Measurements from ENCODE around the gene JPH2. TPM values are rescaled to one million over a fixed set of nuclear protein-coding genes. Genes with fewer than 3 reads are reported as not detected.

The JPH2 gene
- total RNA-seq, 1 experiment from 2014 or later: 0.81 TPM

- POLR2A ChIA-PET: no interaction called here
- Mint-ChIP-seq H3K9me3 (no peaks in the 10 kb centered on the region), H3K36me3 (no peaks in the 10 kb centered on the region), H3K27me3 (ENCODE audit: low read depth) (no peaks in the 10 kb centered on the region), H3K4me3 (no peak overlapping the region), H3K27ac (peak overlapping the region; percentile 77; the same call in 1 of the 2 replicates), H3K4me1 (no peaks in the 10 kb centered on the region)
- DNase-seq (ENCODE audit: low spot score) (no peak), ATAC-seq (peak; percentile 50)
- CTCF ChIA-PET: interaction anchor here (1.0 kb wide), 1 partner anchor 13 kb away, joined by 3 read pairs; no protein-coding TSS in a partner anchor
- no peak for TF ChIP-seq MYBL2 (CRISPR knock-in tag; IDR thresholded peaks at IDR 0.05)
- TF ChIP-seq ZNF317 (CRISPR knock-in tag; IDR thresholded peaks at IDR 0.05; ENCODE audit: borderline replicate concordance, low read depth): no peak
- no peak for TF ChIP-seq EMX1 (CRISPR knock-in tag; IDR thresholded peaks at IDR 0.05)
- TF ChIP-seq CTCF (IDR thresholded peaks at IDR 0.05): 0 out of 2 replicates have a peak, but pooled peaks have one; percentile 37
Measured at GRCh38 chr20:44092551-44093248, 94.3 kb downstream of the JPH2 start.

DNA sequence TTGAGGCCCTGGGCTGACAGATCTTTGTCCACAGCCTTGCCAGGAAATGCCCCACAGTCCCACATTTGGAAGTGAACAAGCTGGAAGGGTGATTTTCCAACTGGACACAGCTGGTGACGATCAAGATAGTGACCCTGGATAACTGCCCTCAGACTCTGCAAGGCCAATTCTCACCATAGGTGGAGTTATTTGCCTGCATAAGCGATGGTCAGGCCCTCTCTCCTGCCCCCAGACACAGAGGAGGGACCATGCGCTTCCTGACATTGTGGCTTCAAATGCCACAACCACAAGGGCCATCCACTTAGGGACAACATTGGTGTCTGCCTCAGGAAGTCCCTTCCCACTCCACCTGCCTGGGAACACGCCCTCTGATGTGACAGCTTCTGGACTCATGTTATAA, 96.0 kb downstream of the JPH2 start:
- CTCF ChIA-PET: interaction anchor here (1.5 to 2.4 kb wide), 2 partner anchors 18 to 99 kb away, joined by 3 to 8 read pairs; no protein-coding TSS in a partner anchor
- TF ChIP-seq NFE2L1 (CRISPR knock-in tag; IDR thresholded peaks at IDR 0.05) (no peak), SOX15 (CRISPR knock-in tag; IDR thresholded peaks at IDR 0.05) (no peak), MYBL2 (CRISPR knock-in tag; IDR thresholded peaks at IDR 0.05) (no peak), CREM (CRISPR knock-in tag; IDR thresholded peaks at IDR 0.05) (no peak), ZNF671 (CRISPR knock-in tag; IDR thresholded peaks at IDR 0.05) (no peak), ZNF138 (CRISPR knock-in tag; conservative IDR thresholded peaks at IDR 0.05) (no peak), TP53 (CRISPR knock-in tag; IDR thresholded peaks at IDR 0.05) (no peak), ZNF416 (CRISPR knock-in tag; IDR thresholded peaks at IDR 0.05) (no peak), PRRX2 (CRISPR knock-in tag; IDR thresholded peaks at IDR 0.05) (no peak), SMAD3 (CRISPR knock-in tag; IDR thresholded peaks at IDR 0.05; ENCODE audit: borderline replicate concordance) (no peak), CBFB (CRISPR knock-in tag; IDR thresholded peaks at IDR 0.05; ENCODE audit: low read depth) (no peak), ATF1 (CRISPR knock-in tag; IDR thresholded peaks at IDR 0.05) (no peak)
- TF ChIP-seq, protein P1, sequence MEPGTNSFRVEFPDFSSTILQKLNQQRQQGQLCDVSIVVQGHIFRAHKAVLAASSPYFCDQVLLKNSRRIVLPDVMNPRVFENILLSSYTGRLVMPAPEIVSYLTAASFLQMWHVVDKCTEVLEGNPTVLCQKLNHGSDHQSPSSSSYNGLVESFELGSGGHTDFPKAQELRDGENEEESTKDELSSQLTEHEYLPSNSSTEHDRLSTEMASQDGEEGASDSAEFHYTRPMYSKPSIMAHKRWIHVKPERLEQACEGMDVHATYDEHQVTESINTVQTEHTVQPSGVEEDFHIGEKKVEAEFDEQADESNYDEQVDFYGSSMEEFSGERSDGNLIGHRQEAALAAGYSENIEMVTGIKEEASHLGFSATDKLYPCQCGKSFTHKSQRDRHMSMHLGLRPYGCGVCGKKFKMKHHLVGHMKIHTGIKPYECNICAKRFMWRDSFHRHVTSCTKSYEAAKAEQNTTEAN (CRISPR knock-in tag; IDR thresholded peaks at IDR 0.05): no peak
- TF ChIP-seq, protein P2, sequence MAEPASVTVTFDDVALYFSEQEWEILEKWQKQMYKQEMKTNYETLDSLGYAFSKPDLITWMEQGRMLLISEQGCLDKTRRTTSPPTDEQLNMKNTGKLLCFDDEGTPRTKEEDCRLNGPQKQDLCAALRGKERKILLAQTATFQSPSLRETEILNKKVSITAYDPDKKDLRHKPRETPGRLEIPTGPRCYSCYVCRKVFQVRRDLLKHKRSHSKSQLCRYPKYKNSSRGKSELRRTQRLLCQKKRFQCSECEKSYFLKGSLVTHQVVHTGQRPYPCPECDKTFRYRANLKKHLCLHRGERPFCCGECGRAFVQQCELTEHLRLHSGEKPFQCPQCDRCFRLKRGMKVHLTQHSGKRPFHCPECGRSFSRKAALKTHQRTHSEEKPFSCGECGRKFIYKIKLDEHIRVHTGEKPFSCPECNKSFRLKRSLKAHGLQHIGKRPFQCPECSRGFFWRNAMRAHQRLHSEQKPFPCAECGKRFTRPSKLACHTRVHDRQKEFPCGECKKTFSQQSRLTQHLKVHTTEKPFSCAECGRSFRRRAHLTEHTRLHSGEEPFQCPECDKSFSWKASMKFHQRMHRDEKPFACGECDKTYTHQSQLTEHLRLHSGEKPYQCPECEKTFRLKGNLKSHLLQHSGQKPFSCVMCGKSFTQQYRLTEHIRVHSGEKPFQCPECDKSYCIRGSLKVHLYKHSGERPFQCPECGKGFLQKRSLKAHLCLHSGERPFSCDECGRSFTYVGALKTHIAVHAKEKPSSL (CRISPR knock-in tag; conservative IDR thresholded peaks at IDR 0.05): no peak
- TF ChIP-seq, protein P3, sequence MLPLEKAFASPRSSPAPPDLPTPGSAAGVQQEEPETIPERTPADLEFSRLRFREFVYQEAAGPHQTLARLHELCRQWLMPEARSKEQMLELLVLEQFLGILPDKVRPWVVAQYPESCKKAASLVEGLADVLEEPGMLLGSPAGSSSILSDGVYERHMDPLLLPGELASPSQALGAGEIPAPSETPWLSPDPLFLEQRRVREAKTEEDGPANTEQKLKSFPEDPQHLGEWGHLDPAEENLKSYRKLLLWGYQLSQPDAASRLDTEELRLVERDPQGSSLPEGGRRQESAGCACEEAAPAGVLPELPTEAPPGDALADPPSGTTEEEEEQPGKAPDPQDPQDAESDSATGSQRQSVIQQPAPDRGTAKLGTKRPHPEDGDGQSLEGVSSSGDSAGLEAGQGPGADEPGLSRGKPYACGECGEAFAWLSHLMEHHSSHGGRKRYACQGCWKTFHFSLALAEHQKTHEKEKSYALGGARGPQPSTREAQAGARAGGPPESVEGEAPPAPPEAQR (CRISPR knock-in tag; IDR thresholded peaks at IDR 0.05): no peak
- TF ChIP-seq, protein P4, sequence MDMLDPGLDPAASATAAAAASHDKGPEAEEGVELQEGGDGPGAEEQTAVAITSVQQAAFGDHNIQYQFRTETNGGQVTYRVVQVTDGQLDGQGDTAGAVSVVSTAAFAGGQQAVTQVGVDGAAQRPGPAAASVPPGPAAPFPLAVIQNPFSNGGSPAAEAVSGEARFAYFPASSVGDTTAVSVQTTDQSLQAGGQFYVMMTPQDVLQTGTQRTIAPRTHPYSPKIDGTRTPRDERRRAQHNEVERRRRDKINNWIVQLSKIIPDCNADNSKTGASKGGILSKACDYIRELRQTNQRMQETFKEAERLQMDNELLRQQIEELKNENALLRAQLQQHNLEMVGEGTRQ (CRISPR knock-in tag; IDR thresholded peaks at IDR 0.05): no peak
- TF ChIP-seq, protein P5, sequence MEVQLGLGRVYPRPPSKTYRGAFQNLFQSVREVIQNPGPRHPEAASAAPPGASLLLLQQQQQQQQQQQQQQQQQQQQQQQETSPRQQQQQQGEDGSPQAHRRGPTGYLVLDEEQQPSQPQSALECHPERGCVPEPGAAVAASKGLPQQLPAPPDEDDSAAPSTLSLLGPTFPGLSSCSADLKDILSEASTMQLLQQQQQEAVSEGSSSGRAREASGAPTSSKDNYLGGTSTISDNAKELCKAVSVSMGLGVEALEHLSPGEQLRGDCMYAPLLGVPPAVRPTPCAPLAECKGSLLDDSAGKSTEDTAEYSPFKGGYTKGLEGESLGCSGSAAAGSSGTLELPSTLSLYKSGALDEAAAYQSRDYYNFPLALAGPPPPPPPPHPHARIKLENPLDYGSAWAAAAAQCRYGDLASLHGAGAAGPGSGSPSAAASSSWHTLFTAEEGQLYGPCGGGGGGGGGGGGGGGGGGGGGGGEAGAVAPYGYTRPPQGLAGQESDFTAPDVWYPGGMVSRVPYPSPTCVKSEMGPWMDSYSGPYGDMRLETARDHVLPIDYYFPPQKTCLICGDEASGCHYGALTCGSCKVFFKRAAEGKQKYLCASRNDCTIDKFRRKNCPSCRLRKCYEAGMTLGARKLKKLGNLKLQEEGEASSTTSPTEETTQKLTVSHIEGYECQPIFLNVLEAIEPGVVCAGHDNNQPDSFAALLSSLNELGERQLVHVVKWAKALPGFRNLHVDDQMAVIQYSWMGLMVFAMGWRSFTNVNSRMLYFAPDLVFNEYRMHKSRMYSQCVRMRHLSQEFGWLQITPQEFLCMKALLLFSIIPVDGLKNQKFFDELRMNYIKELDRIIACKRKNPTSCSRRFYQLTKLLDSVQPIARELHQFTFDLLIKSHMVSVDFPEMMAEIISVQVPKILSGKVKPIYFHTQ (CRISPR knock-in tag; IDR thresholded peaks at IDR 0.05): no peak
- TF ChIP-seq, protein P6, sequence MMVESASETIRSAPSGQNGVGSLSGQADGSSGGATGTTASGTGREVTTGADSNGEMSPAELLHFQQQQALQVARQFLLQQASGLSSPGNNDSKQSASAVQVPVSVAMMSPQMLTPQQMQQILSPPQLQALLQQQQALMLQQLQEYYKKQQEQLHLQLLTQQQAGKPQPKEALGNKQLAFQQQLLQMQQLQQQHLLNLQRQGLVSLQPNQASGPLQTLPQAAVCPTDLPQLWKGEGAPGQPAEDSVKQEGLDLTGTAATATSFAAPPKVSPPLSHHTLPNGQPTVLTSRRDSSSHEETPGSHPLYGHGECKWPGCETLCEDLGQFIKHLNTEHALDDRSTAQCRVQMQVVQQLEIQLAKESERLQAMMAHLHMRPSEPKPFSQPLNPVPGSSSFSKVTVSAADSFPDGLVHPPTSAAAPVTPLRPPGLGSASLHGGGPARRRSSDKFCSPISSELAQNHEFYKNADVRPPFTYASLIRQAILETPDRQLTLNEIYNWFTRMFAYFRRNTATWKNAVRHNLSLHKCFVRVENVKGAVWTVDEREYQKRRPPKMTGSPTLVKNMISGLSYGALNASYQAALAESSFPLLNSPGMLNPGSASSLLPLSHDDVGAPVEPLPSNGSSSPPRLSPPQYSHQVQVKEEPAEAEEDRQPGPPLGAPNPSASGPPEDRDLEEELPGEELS (CRISPR knock-in tag; IDR thresholded peaks at IDR 0.05): no peak
- H3K4me1 Mint-ChIP-seq: no peaks in the 10 kb centered on the region
- POLR2A ChIA-PET: no interaction called here
- ATAC-seq (no peak), DNase-seq (ENCODE audit: low spot score) (no peak)
- no peaks in the 10 kb centered on the region for H3K9me3 Mint-ChIP-seq
- no peaks in the 10 kb centered on the region for H3K36me3 Mint-ChIP-seq
- no peaks in the 10 kb centered on the region for H3K27me3 Mint-ChIP-seq (ENCODE audit: low read depth)
- no peak overlapping the region for H3K4me3 Mint-ChIP-seq
- no peak overlapping the region for H3K27ac Mint-ChIP-seq

Measured in WTC11 (cell line).